SK-N-SH (cell line): ENCODE data around the gene FBLN7.

Source experiments
- SMC3 ChIP-seq: IDR thresholded peaks from 2 replicates; pipeline ENCODE4 v1.6.1; 2012; ENCODE audit warnings: low read depth, low read length, improper control_type of control experiment
- YY1 ChIP-seq: IDR thresholded peaks from 2 replicates; pipeline ENCODE4 v1.4.0; 2012; ENCODE audit warnings: low read depth, mild to moderate bottlenecking

GRCh38 chr2:112134120-112134519, 4.1 kb upstream of the FBLN7 start:
- TF ChIP-seq YY1 (no peak), SMC3 (no peak)
